Stomach (tissue), 9 donors: ENCODE data around the gene GTF3C4. TPM values are rescaled to one million over a fixed set of nuclear protein-coding genes. Genes with fewer than 3 reads are reported as not detected.
"Not testable (repeated sequence)": the region's sequence is repeated elsewhere in the genome, so short reads cannot be mapped to it uniquely, and the experiment has no call there.

Experiments
- DNase-seq, 2 donors: peaks; one replicate each; pipeline versions ENCODE4 v3.0.0 to v3.0.0-alpha.2; 2013 to 2019
- H3K27ac ChIP-seq, 5 donors: fragments of 200-600 bp in 4 of 5; sonication (generic) in 4 of 5; one replicate each; pipeline ENCODE4 v1.5.1; 2013 to 2019; ENCODE audit warnings: mild to moderate bottlenecking in 1 of 5, moderate library complexity in 1 of 5
- H3K27me3 ChIP-seq, 3 donors: fragments of 200-600 bp; sonication (generic); one replicate each; pipeline ENCODE4 v1.5.1; 2017 to 2019; ENCODE audit warnings: mixed run types in 1 of 3
- H3K36me3 ChIP-seq, 4 donors: fragments of 200-600 bp; sonication (generic); 1 replicate in 3 of 4; 2 replicates in 1 of 4; pipeline ENCODE4 v1.5.1; 2016 to 2019
- H3K4me1 ChIP-seq, 4 donors: fragments of 200-600 bp; sonication (generic); one replicate each; pipeline ENCODE4 v1.5.1; 2016 to 2019
- H3K4me3 ChIP-seq, 4 donors: fragments of 200-600 bp; sonication (generic) in 3 of 4; one replicate each; pipeline ENCODE4 v1.5.1; 2016 to 2019; ENCODE audit warnings: mild to moderate bottlenecking in 1 of 4
- H3K9me3 ChIP-seq, 4 donors: fragments of 200-600 bp; sonication (generic); one replicate each; pipeline ENCODE4 v1.5.1; 2016 to 2019
- EP300 ChIP-seq: sonication (generic); formaldehyde crosslinking; IDR thresholded peaks from one replicate; pipeline ENCODE4 v1.6.1; 2017; ENCODE audit warnings: antibody characterized with exemption
- POLR2A ChIP-seq, 4 donors: fragments of 450-650 bp; IDR thresholded peaks; one replicate each; pipeline ENCODE4 v1.6.1; 2016; ENCODE audit warnings: antibody characterized with exemption in 4 of 4, control low read depth in 2 of 4, mild to moderate bottlenecking in 1 of 4, moderate library complexity in 1 of 4
- POLR2AphosphoS5 ChIP-seq, 3 donors: sonication (generic); formaldehyde crosslinking; IDR thresholded peaks; one replicate each; pipeline ENCODE4 v1.6.1; 2016; ENCODE audit warnings: antibody characterized with exemption in 3 of 3
- WGBS, 5 donors: extraction: QIAGEN DNeasy Blood & Tissue Kit in 3 of 5; methylation state at CpG; one replicate each; pipeline versions ENCODE4 v1.1.5 to v1.1.7; 2013 to 2018; 5-methylcytosine and 5-hydroxymethylcytosine counted together
- intact Hi-C: fragments of 100-400 bp; cut with DNase I; formaldehyde crosslinking; loops from one replicate; pipeline ENCODE4 v1.15.1; 2023; ENCODE audit warnings: low total_unique reads
- polyA plus RNA-seq, 3 donors: library from polyadenylated mRNA; stranded (reverse); fragments of 200-250 nt; gene quantifications; one replicate each; pipeline ENCODE4 v1.2.3, GENCODE V29; 2013
- total RNA-seq, 5 donors: library from RNA; depleted of rRNA; stranded (reverse); fragments of >200 nt; gene quantifications; one replicate each; pipeline versions ENCODE4 v1.1.0 to v1.2.3, GENCODE V29; 2014 to 2016
- TF ChIP-seq, protein P1 (sequence below), 7 experiments: fragments of 450-650 bp in 4 of 7; fragments of 200-600 bp in 3 of 7; sonication (generic) in 3 of 7; IDR thresholded peaks; one replicate each; pipeline ENCODE4 v1.5.1; 2016 to 2019; ENCODE audit warnings: antibody characterized with exemption in 7 of 7, control low read depth in 2 of 7, mild to moderate bottlenecking in 1 of 7
- donor health status: healthy with polysubstance abuse.
- donor health status: Bipolar disorder and iron deficiency.
- donor health status: healthy.

Gene GTF3C4
- total and polyA plus RNA-seq, 8 donors, result 2.6 to 68.8 (median 11.4) TPM

DNA sequence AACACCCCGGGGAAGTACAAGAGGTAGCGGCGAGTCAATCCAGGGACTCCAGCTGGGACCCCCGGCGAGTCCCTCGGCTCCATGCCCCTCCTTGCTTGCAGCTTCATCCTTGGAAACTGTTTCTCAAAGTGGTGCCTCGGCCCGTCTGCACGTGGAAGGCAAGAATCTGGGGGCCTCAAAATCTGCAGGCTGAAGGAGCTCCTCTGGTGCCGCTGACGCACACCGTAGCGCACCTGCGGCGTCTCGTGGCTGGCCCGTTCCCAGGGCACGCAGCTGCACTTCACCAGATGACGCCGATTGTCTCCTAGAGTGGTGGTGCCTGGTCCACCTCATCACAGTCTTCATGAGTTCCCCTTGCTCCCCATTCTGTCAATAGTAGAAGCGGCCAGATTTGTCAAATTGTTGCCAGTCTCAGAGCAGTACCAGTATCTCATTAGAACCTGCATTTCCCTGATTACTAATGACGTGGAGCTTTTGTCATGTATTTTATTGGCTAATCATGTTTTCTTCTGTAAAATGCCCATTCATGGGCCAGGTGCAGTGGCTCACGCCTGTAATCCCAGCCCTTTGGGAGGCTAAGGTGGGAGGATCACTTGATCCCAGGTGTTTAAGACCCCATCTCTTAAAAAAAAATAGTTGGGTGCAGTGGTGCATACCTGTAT, 38.6 kb downstream of the GTF3C4 start:
- TF ChIP-seq POLR2A (IDR thresholded peaks at IDR 0.05), result no peak
- no peak for TF ChIP-seq EP300
- no peak overlapping the region for H3K4me3 ChIP-seq
- intact Hi-C loops, result no loop called here
- 85 to 92% (median 90%) methylated on average over 23 of the region's 23 CpGs for WGBS, 5 donors
- H3K27ac ChIP-seq, result no peak overlapping the region
- H3K4me1 ChIP-seq, result peaks cover 0 to 1% (median under 1%) of the 10 kb centered on the region in 4 donors
- no peaks in the 10 kb centered on the region for H3K27me3 ChIP-seq
- no peaks in the 10 kb centered on the region for H3K9me3 ChIP-seq
- no peaks in the 10 kb centered on the region for H3K36me3 ChIP-seq
- no peak for DNase-seq

DNA sequence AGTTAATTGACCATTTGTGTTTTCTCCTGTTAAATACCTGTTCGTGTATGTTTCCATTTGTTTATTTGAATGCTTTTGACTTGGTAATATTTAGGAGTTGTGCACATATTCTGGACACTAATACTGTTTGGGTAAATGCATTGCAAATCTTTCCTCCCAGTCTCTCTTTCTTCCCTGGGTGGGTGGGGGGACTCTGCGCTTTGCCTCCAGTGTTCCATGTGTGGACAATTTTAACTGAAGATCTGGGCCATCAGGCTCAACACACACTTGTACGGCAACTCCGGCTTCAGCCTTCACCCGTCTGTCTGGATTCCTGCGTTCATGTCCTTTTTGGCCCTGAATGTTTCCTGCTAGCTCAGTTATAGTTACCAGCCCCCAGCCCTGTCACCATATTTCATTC, 40.1 kb downstream of the GTF3C4 start:
- 76 to 86% (median 85%) methylated on average over 6 of the region's 6 CpGs for WGBS, 5 donors
- TF ChIP-seq, protein P1, sequence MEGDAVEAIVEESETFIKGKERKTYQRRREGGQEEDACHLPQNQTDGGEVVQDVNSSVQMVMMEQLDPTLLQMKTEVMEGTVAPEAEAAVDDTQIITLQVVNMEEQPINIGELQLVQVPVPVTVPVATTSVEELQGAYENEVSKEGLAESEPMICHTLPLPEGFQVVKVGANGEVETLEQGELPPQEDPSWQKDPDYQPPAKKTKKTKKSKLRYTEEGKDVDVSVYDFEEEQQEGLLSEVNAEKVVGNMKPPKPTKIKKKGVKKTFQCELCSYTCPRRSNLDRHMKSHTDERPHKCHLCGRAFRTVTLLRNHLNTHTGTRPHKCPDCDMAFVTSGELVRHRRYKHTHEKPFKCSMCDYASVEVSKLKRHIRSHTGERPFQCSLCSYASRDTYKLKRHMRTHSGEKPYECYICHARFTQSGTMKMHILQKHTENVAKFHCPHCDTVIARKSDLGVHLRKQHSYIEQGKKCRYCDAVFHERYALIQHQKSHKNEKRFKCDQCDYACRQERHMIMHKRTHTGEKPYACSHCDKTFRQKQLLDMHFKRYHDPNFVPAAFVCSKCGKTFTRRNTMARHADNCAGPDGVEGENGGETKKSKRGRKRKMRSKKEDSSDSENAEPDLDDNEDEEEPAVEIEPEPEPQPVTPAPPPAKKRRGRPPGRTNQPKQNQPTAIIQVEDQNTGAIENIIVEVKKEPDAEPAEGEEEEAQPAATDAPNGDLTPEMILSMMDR (IDR thresholded peaks at IDR 0.05), result no peak
- TF ChIP-seq POLR2A (IDR thresholded peaks at IDR 0.05) (no peak), POLR2AphosphoS5 (IDR thresholded peaks at IDR 0.05) (no peak), EP300 (no peak)
- Histone ChIP-seq H3K4me1 (no peaks in the 10 kb centered on the region), H3K27me3 (no peaks in the 10 kb centered on the region), H3K4me3 (no peak overlapping the region), H3K9me3 (no peaks in the 10 kb centered on the region), H3K27ac (no peak overlapping the region), H3K36me3 (no peaks in the 10 kb centered on the region)
- no peak for DNase-seq
- intact Hi-C loops, result no loop called here

GRCh38 chr9:132711152-132711551, 40.9 kb downstream of the GTF3C4 start:
- H3K4me3 ChIP-seq, DNase-seq, H3K27ac ChIP-seq, H3K4me1 ChIP-seq, intact Hi-C loops, H3K9me3 ChIP-seq, H3K36me3 ChIP-seq, H3K27me3 ChIP-seq: not testable (repeated sequence)
- 95 to 96% (median 95%) methylated on average over 5 of the region's 5 CpGs for WGBS, 5 donors

- no peak for DNase-seq
- Histone ChIP-seq H3K4me1 (no peaks in the 10 kb centered on the region), H3K36me3 (no peaks in the 10 kb centered on the region), H3K9me3 (no peaks in the 10 kb centered on the region), H3K4me3 (no peak overlapping the region), H3K27ac (no peak overlapping the region), H3K27me3 (peaks cover 0 to 11% (median 0%) of the 10 kb centered on the region in 3 donors)
- intact Hi-C loops, result no loop called here
- TF ChIP-seq, protein P1 (IDR thresholded peaks at IDR 0.05), result no peak
- TF ChIP-seq EP300, result no peak
- TF ChIP-seq POLR2A (IDR thresholded peaks at IDR 0.05), result no peak
- TF ChIP-seq POLR2AphosphoS5 (IDR thresholded peaks at IDR 0.05), result no peak
- 78 to 86% (median 84%) methylated on average over 3 of the region's 3 CpGs for WGBS, 5 donors
Observed at GRCh38 chr9:132711846-132712245, 41.6 kb downstream of the GTF3C4 start.

DNA sequence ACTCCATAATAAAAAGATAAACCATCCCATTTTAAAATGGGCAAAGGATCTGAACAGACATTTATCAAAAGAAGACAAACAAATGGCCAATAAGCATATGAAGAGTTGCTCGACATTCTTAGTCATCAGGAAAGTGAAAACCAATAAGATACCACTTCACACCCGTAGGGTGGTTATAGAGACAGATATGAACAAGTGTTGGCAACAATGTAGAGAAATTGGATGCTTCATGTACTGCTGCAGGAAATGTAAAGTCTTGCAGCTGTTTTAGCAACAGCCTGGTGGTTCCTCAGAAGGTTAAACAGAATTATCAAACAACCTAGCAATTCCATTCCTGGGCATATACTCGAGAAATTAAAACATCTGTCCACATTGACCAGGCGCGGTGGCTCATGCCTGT, 42.5 kb downstream of the GTF3C4 start:
- no peaks in the 10 kb centered on the region for H3K9me3 ChIP-seq
- H3K4me3 ChIP-seq, result no peak overlapping the region
- DNase-seq, result no peak
- no peak for TF ChIP-seq POLR2A (IDR thresholded peaks at IDR 0.05)
- H3K27me3 ChIP-seq, result peaks cover 0 to 20% (median 0%) of the 10 kb centered on the region in 3 donors
- H3K27ac ChIP-seq, result no peak overlapping the region
- intact Hi-C loops, result no loop called here
- 62 to 75% (median 68%) methylated on average over 3 to 5 of the region's 5 CpGs for whole genome bisulfite sequencing, 5 donors
- no peaks in the 10 kb centered on the region for H3K36me3 ChIP-seq
- no peaks in the 10 kb centered on the region for H3K4me1 ChIP-seq

DNA sequence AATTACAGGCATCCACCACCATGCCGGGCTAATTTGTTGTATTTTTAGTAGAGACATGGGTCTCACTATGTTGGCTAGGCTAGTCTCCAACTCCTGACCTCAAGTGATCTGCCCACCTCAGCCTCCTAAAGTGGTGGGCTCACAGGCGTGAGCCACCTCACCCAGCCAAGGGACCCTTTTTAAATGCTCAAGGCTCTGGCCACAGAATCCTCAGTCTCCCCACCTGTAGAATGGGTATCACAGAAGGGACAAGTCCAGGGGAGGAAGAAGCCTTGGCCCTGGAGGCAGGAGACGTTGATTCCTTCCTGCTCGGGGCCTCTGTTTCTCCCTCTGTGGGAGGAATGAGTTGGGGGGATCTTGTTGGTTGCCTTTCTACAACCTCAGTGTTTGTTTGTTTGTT, 45.7 kb downstream of the GTF3C4 start:
- intact Hi-C loops, result no loop called here
- no peak for TF ChIP-seq POLR2A (IDR thresholded peaks at IDR 0.05)
- TF ChIP-seq, protein P1 (IDR thresholded peaks at IDR 0.05), result no peak
- TF ChIP-seq POLR2AphosphoS5 (IDR thresholded peaks at IDR 0.05), result no peak
- no peak for TF ChIP-seq EP300

More for the DNA sequence above, 45.7 kb downstream of the GTF3C4 start:
- Histone ChIP-seq H3K36me3 (no peaks in the 10 kb centered on the region), H3K9me3 (no peaks in the 10 kb centered on the region), H3K27ac (no peak overlapping the region), H3K4me1 (no peaks in the 10 kb centered on the region), H3K4me3 (no peak overlapping the region), H3K27me3 (peaks cover 0 to 39% (median 0%) of the 10 kb centered on the region in 3 donors)
- WGBS, 5 donors, result 81 to 90% (median 88%) methylated on average over 4 of the region's 4 CpGs
- DNase-seq, result no peak
